PC-9 (cell line): Measurements from ENCODE around the gene SPSB3.

Source experiments
- CTCF ChIP-seq: fragments of 200-600 bp; sonication (generic); conservative IDR thresholded peaks from 2 replicates; pipeline ENCODE4 v1.6.1; 2017; ENCODE audit warnings: mixed run types, antibody characterized with exemption, mild to moderate bottlenecking, moderate library complexity
- EZH2 ChIP-seq: fragments of 200-600 bp; sonication (generic); IDR thresholded peaks from 2 replicates; pipeline ENCODE4 v1.8.0; 2017; ENCODE audit warnings: antibody characterized with exemption, low read depth

- TF ChIP-seq CTCF (no peak), EZH2 (no peak)
Measured at GRCh38 chr16:1768767-1769401, 13.5 kb downstream of the SPSB3 start.
